Measurements from ENCODE around the gene FAM114A2. TPM values are rescaled to one million over a fixed set of nuclear protein-coding genes. Genes with fewer than 3 reads are reported as not detected.
"Not testable (repeated sequence)": the region's sequence is repeated elsewhere in the genome, so short reads cannot be mapped to it uniquely, and the experiment has no call there.

FAM114A2 gene
- total and polyA plus RNA-seq, 8 donors: 4.9 to 25.9 (median 11.2) TPM

GRCh38 chr5:154034944-154035343 is 3.8 kb downstream of the FAM114A2 start:
- H3K27me3 ChIP-seq: no peaks in the 10 kb centered on the region
- no peak overlapping the region for H3K27ac ChIP-seq
- 68 to 82% (median 80%) methylated on average over 3 of the region's 3 CpGs for WGBS, 5 donors
- peaks cover 0 to 20% (median 17%) of the 10 kb centered on the region in 4 donors for H3K36me3 ChIP-seq
- TF ChIP-seq CTCF (IDR thresholded peaks at IDR 0.05) (no peak), POLR2A (IDR thresholded peaks at IDR 0.05) (no peak), EP300 (IDR thresholded peaks at IDR 0.05) (no peak)
- no peak for DNase-seq
- H3K4me1 ChIP-seq: peaks cover 16 to 22% (median 19%) of the 10 kb centered on the region in 4 donors
- intact Hi-C loops (cut with DNase I; ENCODE audit: low total_unique reads): no loop called here
- H3K9me3 ChIP-seq: no peaks in the 10 kb centered on the region
- no peak overlapping the region for H3K4me3 ChIP-seq

GRCh38 chr5:154031937-154032489 is 6.7 kb downstream of the FAM114A2 start:
- intact Hi-C loops (cut with DNase I; ENCODE audit: low total_unique reads): no loop called here
- no peaks in the 10 kb centered on the region for H3K9me3 ChIP-seq
- TF ChIP-seq CTCF (IDR thresholded peaks at IDR 0.05) (no peak), EP300 (IDR thresholded peaks at IDR 0.05) (no peak), POLR2AphosphoS5 (IDR thresholded peaks at IDR 0.05) (no peak), POLR2A (IDR thresholded peaks at IDR 0.05) (no peak)
- no peak overlapping the region for H3K27ac ChIP-seq
- no peak for DNase-seq
- H3K4me1 ChIP-seq: peaks cover 0 to 3% (median 0%) of the 10 kb centered on the region in 4 donors
- H3K4me3 ChIP-seq: no peak overlapping the region
- 39 to 56% (median 49%) methylated on average over 2 of the region's 2 CpGs for WGBS, 5 donors
- peaks cover 0 to 48% (median 41%) of the 10 kb centered on the region in 4 donors for H3K36me3 ChIP-seq
- H3K27me3 ChIP-seq: no peaks in the 10 kb centered on the region

- TF ChIP-seq EP300 (IDR thresholded peaks at IDR 0.05) (no peak), POLR2AphosphoS5 (IDR thresholded peaks at IDR 0.05) (no peak), POLR2A (IDR thresholded peaks at IDR 0.05) (no peak), CTCF (IDR thresholded peaks at IDR 0.05) (no peak)
- no peaks in the 10 kb centered on the region for H3K9me3 ChIP-seq
- peaks cover 0 to 72% (median 56%) of the 10 kb centered on the region in 4 donors for H3K36me3 ChIP-seq
- no peaks in the 10 kb centered on the region for H3K27me3 ChIP-seq
- no peak for DNase-seq
- no peaks in the 10 kb centered on the region for H3K4me1 ChIP-seq
- no peak overlapping the region for H3K27ac ChIP-seq
- intact Hi-C loops (cut with DNase I; ENCODE audit: low total_unique reads): no loop called here
- no peak overlapping the region for H3K4me3 ChIP-seq
Measured at GRCh38 chr5:154025951-154026350, 12.8 kb downstream of the FAM114A2 start.

GRCh38 chr5:154018919-154019318 is 19.8 kb downstream of the FAM114A2 start:
- not testable (repeated sequence) for H3K9me3 ChIP-seq, H3K4me3 ChIP-seq
- WGBS, 5 donors: 85 to 97% (median 93%) methylated on average over 1 of the region's 1 CpG

GRCh38 chr5:154015071-154015693 is 23.5 kb downstream of the FAM114A2 start:
- Histone ChIP-seq H3K4me3 (no peak overlapping the region), H3K4me1 (no peaks in the 10 kb centered on the region), H3K27me3 (no peaks in the 10 kb centered on the region), H3K36me3 (peaks cover 4 to 76% (median 53%) of the 10 kb centered on the region in 4 donors), H3K27ac (no peak overlapping the region), H3K9me3 (no peaks in the 10 kb centered on the region)
- intact Hi-C loops (cut with DNase I; ENCODE audit: low total_unique reads): no loop called here
- 90 to 96% (median 92%) methylated on average over 4 of the region's 4 CpGs for WGBS, 5 donors
- TF ChIP-seq POLR2AphosphoS5 (IDR thresholded peaks at IDR 0.05) (no peak), EP300 (IDR thresholded peaks at IDR 0.05) (no peak), CTCF (IDR thresholded peaks at IDR 0.05) (no peak), POLR2A (IDR thresholded peaks at IDR 0.05) (no peak)
- no peak for DNase-seq

More at GRCh38 chr5:154018919-154019318, 19.8 kb downstream of the FAM114A2 start:
- H3K27me3 ChIP-seq; H3K27ac ChIP-seq; H3K4me1 ChIP-seq; intact Hi-C loops (cut with DNase I; ENCODE audit: low total_unique reads); DNase-seq: not testable (repeated sequence)
- peaks cover 4 to 60% (median 48%) of the 10 kb centered on the region in 4 donors for H3K36me3 ChIP-seq

Measured in stomach (tissue), 9 donors.